Astrocyte of the spinal cord (primary cell): ENCODE results near the gene KRTAP9-6.
"Not testable (repeated sequence)": the region's sequence is repeated elsewhere in the genome, so short reads cannot be mapped to it uniquely, and the experiment has no call there.

Experiments used
- DNase-seq: peaks from one replicate; pipeline ENCODE4 v3.0.0; 2011; ENCODE audit warnings: low read depth, low spot score
- H3K4me3 ChIP-seq: 2 replicates; pipeline ENCODE4 v1.5.1; 2011; ENCODE audit warnings: low read depth, mild to moderate bottlenecking, low read length, moderate library complexity
- CTCF ChIP-seq: IDR thresholded peaks from 2 replicates; pipeline ENCODE4 v1.5.1; 2012; ENCODE audit warnings: low read depth, mild to moderate bottlenecking, low read length, inconsistent platforms
- in situ Hi-C: cut with HindIII; loops from 2 replicates; pipeline ENCODE4 v1.10.0; 2017; ENCODE audit warnings: low sequenced_read_pairs

The KRTAP9-6 gene

DNA sequence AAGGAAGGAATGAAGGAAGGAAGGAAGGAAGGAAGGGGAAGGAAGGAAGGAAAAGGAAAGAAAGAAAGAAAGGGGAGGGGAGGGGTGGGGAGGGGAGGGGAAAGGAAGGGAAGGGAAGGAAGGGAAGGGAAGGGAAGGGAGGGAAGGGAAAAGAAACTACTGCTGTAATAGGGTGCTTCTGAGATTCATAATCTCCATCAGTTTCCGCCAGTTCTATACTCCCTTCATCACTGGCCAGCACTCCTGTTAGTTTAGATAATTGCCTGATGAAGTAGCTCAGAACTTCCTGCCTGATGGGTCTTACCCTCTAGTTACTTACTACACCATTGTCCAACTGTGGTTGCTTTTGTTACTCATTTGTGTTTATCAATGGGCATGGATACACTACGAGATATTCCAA is 2.0 kb upstream of the KRTAP9-6 start:
- TF ChIP-seq CTCF = no peak
- H3K4me3 ChIP-seq = no peak overlapping the region
- in situ Hi-C loops = no loop called here
- no peak for DNase-seq

DNA sequence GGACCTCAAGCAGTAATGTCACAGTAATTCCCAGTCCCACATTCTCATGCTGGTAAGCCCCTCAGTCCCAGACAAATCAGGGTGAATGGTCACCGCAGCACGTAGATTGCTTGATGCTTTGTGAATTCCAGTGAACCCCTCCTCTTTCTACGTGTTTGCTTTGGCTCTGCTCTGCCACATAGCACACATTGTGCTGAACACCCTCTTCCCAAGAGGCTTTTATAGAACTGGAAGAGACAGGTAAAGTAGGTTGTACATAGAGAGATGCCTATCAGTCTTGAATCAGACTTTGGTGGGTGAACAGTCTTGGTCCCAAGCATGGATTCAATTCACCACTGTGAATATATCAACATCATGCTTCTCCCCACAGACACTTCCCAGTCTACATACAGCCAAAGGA is 579 bp upstream of the KRTAP9-6 start:
- DNase-seq = no peak
- no peak overlapping the region for H3K4me3 ChIP-seq
- no peak for TF ChIP-seq CTCF
- in situ Hi-C loops = no loop called here

DNA sequence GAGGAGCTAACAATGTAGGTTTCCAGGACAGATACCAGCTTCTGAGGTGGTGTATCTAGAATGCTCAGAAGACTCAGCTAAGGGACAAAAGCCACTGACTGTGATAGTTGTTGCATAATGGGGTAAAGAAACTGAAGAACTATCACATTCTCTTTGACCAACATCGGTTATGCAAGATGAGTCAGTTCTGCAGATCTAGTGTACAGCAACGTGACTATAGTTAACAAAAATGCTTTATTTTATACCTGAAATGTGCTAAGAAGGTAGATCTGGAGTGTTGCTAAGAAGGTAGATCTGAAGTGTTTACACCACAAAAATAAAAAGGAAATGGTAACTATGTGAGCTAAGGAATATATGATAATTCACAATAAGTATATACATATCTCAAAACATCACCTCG is 2.5 kb downstream of the KRTAP9-6 start:
- H3K4me3 ChIP-seq = no peak overlapping the region
- in situ Hi-C loops = no loop called here
- TF ChIP-seq CTCF = no peak
- DNase-seq = no peak

DNA sequence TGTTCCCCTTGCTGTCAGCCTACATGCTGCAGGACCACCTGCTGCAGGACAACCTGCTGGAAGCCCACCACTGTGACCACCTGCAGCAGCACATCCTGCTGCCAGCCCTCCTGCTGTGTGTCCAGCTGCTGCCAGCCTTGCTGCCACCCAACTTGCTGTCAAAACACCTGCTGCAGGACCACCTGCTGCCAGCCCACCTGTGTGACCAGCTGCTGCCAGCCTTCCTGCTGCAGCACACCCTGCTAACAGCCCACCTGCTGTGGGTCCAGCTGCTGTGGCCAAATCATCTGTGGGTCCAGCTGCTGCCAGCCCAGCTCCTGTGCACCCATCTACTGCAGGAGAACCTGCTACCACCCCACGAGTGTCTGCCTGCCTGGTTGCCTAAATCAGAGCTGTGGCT is 6.1 kb downstream of the KRTAP9-6 start:
- H3K4me3 ChIP-seq, DNase-seq, in situ Hi-C loops: not testable (repeated sequence)

DNA sequence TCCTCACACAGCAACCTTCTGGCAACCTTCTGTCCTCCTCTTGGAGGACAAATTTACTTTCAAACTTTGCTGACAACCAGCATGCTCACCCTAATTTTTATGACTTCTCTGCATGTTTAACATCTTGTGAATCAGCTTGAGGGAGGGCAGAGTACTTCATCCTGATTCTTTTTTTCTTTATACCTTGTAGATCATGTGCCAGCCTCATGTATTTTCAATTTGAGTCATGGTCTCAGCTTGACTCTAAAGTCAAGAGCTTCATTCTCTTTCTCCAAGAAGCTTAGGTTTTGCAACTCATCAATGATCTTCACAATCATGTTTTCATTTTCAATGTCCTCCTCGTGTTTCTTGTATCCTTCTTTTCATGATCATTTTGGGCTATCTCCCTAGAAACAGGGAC is 6.7 kb downstream of the KRTAP9-6 start:
- DNase-seq = no peak
- no peak for TF ChIP-seq CTCF
- H3K4me3 ChIP-seq = no peak overlapping the region
- in situ Hi-C loops = no loop called here

- in situ Hi-C loops, DNase-seq, H3K4me3 ChIP-seq: not testable (repeated sequence)
Observed at GRCh38 chr17:41275648-41276190, 10.5 kb downstream of the KRTAP9-6 start, which contains the start of gene KRTAP9-7. Gene KRTAP9-7 (plus strand): TSS chr17:41275698. CDS start chr17:41275698, 0 bp downstream.

DNA sequence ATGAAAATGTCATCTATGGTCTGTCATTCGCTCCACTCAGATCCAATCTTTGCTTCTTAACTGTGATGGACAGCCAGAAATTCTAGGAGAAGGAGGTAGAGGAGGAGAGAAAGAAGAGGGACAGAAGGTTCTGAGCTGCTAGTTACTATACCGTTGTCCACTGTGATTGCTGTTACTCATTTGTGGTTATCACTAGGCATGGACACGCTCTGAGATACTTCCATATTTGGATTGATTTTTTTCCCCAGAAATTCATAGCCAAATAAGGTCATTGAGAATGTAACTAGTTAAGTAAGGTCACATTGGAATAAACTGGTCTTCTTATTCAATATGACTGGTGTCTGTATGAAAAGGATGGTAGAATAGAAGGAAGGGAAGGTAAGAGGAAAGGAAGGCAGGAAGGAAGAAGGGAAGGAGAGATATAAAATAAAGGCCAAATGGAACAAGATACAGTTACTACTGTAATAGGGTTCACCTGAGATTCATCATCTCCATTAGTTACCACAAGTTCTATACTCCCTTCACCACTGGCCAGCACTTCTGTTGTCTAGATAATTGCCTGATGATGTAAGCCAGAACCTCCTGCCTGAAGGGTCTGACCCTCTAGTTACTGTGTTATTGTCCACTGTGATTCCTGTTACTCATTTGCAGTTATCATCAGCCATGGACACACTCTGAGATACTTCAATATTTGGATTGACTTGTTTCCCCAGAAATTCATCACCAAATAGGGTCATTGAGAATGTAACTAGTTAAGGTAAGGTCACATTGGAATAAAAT is 13.2 kb downstream of the KRTAP9-6 start:
- DNase-seq = no peak
- TF ChIP-seq CTCF = no peak

More for the DNA sequence above, 13.2 kb downstream of the KRTAP9-6 start:
- in situ Hi-C loops = no loop called here
- no peak overlapping the region for H3K4me3 ChIP-seq
